ENCODE results near the gene EHF.
A peak's percentile ranks its signal among the peaks of the same experiment; 100 is the strongest.
"Not testable (repeated sequence)": the region's sequence is repeated elsewhere in the genome, so short reads cannot be mapped to it uniquely, and the experiment has no call there.

EHF gene

DNA sequence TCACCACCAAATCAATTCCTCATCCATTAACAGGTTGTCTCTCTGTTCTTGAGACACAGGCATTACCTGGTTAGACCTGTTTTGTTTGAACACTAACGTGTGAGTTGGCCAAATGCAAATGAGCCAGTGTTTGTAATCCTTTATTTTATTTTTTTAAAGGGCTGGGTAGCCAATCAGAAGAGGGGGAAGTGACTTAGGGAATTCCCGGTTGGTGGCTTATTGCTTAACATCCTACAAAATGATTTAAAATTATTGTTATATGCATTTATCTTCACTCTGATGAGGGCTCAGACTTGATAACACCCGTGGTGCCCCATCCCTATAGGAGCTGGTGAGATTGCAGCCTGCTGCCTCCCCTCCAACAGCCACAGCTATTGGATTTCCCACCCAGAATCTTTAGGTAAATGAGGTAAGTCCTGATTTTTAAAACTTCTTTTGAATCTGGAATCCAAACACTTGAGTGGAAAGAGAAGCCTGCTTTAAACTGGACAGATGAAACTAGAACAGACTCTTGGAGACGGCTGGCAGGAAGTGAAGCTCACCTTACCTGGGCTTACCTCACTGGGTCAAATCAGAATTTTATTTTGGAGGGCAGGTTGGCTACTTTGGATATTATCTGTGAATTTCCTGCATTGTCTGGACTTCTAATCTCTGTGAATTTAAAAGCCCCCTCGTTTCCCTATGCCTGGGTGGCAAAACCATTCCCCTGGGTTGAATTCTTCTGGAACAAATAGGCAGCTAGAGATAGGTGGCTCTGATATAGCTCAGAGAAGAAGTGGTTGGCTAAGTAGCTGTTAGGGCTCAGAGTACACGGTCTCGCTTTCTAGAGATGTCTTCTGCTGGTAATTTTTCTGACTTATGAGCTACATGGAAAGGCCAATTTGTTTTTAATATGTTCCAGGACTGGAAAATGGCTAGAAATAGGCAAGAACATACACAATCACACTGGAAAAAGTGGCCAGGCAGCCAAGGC is at the start of gene EHF:
EHF (plus strand) TSS at position 274 of the 973 bp plus-strand sequence. CDS start 21,538 bp downstream, outside the sequence.
- DNase-seq (ENCODE audit: insufficient read length, low spot score) (no peak), FAIRE-seq (no peak)
- TF ChIP-seq POLR2A (IDR thresholded peaks at IDR 0.05; ENCODE audit: low read depth, low read length) = no peak

DNA sequence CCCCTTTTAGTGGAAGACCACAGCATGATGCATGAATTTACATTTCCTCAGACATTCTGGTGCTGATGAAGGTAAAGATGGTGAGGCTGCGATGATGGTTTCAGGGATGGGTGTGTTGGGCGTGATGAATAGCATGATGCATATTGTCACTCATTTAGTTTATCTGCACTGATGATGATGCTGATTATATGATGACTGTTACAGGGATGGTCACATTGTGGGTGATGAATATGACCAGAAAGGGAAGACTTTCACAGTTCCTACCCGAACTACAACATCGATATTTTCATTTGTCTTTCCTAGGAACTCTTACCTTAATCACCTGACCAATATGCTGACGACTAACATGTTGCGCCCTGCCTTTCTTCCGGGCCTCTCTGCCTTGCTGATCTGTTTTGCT is 47.4 kb upstream of the EHF start:
- TF ChIP-seq POLR2A (IDR thresholded peaks at IDR 0.05; ENCODE audit: low read depth, low read length) = no peak
- no peak for DNase-seq (ENCODE audit: insufficient read length, low spot score)
- FAIRE-seq = no peak

DNA sequence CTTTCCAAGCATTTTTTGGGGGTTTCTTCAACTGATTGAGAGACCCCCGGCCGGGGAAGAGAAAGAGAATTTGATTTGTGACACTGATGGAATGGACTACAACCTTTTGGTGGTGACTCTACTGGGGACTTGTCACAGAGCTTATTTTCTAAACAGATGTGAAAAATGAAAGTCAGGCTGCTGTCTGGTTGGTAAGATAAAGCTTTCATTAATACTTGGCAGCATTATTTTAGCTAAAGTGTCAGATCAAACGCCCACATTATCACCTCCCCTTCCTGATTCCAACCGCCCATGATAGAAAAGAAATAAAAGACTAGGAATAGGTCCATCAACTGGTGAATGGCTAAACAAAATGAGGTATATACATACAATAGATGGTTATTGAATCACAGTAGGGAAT is 45.6 kb upstream of the EHF start:
- no peak for TF ChIP-seq POLR2A (IDR thresholded peaks at IDR 0.05; ENCODE audit: low read depth, low read length)
- DNase-seq (ENCODE audit: insufficient read length, low spot score) = no peak
- no peak for FAIRE-seq

- FAIRE-seq (no peak), DNase-seq (ENCODE audit: insufficient read length, low spot score) (no peak)
- no peak for TF ChIP-seq POLR2A (IDR thresholded peaks at IDR 0.05; ENCODE audit: low read depth, low read length)
Measured at GRCh38 chr11:34575671-34576070, 45.2 kb upstream of the EHF start.

DNA sequence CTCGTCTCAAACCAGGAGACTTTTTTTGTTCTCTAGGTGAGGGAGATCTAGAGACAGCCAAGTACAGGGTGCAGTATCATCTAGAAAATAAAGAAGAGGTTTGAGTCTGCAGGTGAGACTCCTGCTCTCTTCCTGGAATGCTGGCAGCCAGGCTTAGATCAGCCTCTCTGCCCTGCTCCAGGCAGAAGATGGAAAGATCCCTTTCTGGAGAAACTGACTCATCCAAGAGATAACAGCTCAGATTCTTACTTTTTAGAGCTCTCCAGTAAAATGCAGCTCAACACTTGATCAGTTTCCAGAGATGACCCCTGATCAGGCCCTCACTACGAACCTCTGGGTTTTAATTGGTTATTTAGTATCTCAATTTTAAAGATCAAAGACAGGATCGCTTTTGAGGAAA is 44.6 kb upstream of the EHF start:
- no peak for TF ChIP-seq POLR2A (IDR thresholded peaks at IDR 0.05; ENCODE audit: low read depth, low read length)
- no peak for FAIRE-seq
- DNase-seq (ENCODE audit: insufficient read length, low spot score) = no peak

- DNase-seq (ENCODE audit: insufficient read length, low spot score) (no peak), FAIRE-seq (no peak)
- TF ChIP-seq POLR2A (IDR thresholded peaks at IDR 0.05; ENCODE audit: low read depth, low read length) = no peak
Measured at GRCh38 chr11:34583818-34584217, 37.1 kb upstream of the EHF start.

- no peak for TF ChIP-seq POLR2A (IDR thresholded peaks at IDR 0.05; ENCODE audit: low read depth, low read length)
- DNase-seq (ENCODE audit: insufficient read length, low spot score) (no peak), FAIRE-seq (no peak)
Measured at GRCh38 chr11:34585304-34585734, 35.6 kb upstream of the EHF start.

- no peak for TF ChIP-seq POLR2A (IDR thresholded peaks at IDR 0.05; ENCODE audit: low read depth, low read length)
- FAIRE-seq (peak; percentile 58), DNase-seq (ENCODE audit: insufficient read length, low spot score) (peak; percentile 22)
Measured at GRCh38 chr11:34585735-34586487, 35.0 kb upstream of the EHF start.

- no peak for DNase-seq (ENCODE audit: insufficient read length, low spot score)
- FAIRE-seq = no peak
- TF ChIP-seq POLR2A (IDR thresholded peaks at IDR 0.05; ENCODE audit: low read depth, low read length) = no peak
Measured at GRCh38 chr11:34586488-34587281, 34.2 kb upstream of the EHF start.

- DNase-seq (ENCODE audit: insufficient read length, low spot score) (no peak), FAIRE-seq (no peak)
- no peak for TF ChIP-seq POLR2A (IDR thresholded peaks at IDR 0.05; ENCODE audit: low read depth, low read length)
Measured at GRCh38 chr11:34587282-34587677, 33.6 kb upstream of the EHF start.

DNA sequence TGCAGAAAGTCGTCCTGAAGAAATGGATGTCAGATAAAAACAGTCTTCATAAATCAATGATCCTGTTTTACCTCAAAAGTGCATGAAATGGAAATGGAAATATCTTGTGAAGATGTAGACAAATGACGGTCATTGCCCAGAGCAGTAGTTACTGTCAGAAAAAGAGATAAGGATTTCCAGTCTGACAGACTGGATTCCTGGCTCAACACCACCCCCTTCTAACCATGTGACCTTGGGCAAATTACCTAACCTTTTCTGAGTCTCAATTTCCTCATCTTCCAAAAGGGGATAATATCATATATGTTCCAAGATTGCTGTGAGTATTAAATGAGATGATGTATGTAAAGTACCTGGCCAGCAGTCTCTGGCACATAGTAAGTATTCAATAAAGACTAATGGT is 32.9 kb upstream of the EHF start:
- no peak for FAIRE-seq
- no peak for DNase-seq (ENCODE audit: insufficient read length, low spot score)
- TF ChIP-seq POLR2A (IDR thresholded peaks at IDR 0.05; ENCODE audit: low read depth, low read length) = no peak

GRCh38 chr11:34588701-34589100 is 32.2 kb upstream of the EHF start:
- TF ChIP-seq POLR2A (IDR thresholded peaks at IDR 0.05; ENCODE audit: low read depth, low read length) = no peak
- no peak for FAIRE-seq
- DNase-seq (ENCODE audit: insufficient read length, low spot score) = no peak

- DNase-seq (ENCODE audit: insufficient read length, low spot score); FAIRE-seq: not testable (repeated sequence)
Measured at GRCh38 chr11:34589177-34589576, 31.7 kb upstream of the EHF start.

DNA sequence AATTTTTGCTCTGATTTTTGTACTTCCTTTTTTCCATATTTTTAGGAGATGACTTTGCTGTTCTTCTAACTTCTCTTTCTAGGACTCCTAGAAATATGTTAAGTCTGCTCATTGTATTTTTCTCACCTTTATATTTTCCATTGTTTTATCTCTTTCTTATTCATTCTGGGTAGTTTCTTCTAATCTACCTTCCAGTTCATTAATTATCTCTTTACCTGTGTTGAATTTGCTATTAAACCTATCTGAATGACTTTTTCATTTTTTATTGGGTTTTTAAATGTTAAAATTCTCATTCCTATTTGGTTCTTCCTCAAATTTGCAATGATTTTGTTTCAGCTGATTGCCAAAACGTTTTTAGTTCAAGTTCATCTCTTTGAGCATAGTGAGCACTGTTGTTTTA is 27.8 kb upstream of the EHF start:
- no peak for TF ChIP-seq POLR2A (IDR thresholded peaks at IDR 0.05; ENCODE audit: low read depth, low read length)
- no peak for DNase-seq (ENCODE audit: insufficient read length, low spot score)
- no peak for FAIRE-seq
